ENCODE results near the gene NHSL1.

Gene NHSL1

GRCh38 chr6:138451043-138451442, 48.3 kb downstream of the NHSL1 start:
- Histone ChIP-seq H3K36me3 (ENCODE audit: control insufficient read depth in 2 of 2, insufficient read depth in 1 of 2, low read length in 2 of 2) (peaks cover 0 to 5% of the 10 kb centered on the region in 2 experiments; a peak in 2 of 3 replicates), H3K9me3 (ENCODE audit: control insufficient read depth, insufficient read depth, low read depth, low read length) (no peaks in the 10 kb centered on the region), H3K4me3 (ENCODE audit: low read depth, low read length) (no peak overlapping the region), H3K27ac (ENCODE audit: extremely low read depth, low read depth, low read length) (no peak overlapping the region), H3K4me1 (ENCODE audit: control insufficient read depth, insufficient read depth, low read length) (no peaks in the 10 kb centered on the region)
- ChIA-PET CTCF (interaction anchor here (1.3 to 2.6 kb wide), 2 partner anchors 21 to 58 kb away, joined by 3 to 12 read pairs; no protein-coding TSS in a partner anchor), POLR2A (no interaction called here)
- TF ChIP-seq ZNF623 (tag by site-specific recombination; IDR thresholded peaks at IDR 0.05) (peak; percentile 94), ZIC2 (tag by site-specific recombination; IDR thresholded peaks at IDR 0.05) (no peak)

DNA sequence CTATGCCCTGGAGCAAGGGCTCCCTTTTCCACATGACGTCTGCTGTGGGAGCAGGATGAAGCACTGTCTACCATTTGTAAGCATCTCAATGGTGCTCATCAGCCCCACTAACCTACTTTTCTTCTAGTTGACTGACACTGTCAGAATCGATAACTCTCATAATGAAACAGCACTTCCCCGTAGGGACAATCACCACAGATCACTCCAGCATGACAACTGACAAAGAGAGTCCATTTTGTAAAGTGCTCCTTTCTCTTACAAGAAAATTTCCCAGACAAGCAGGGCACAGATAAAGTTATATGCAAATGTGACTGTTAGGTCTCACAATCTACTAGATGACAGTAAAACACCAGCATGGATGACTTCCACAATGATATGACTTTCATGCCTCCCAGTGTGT, 48.8 kb downstream of the NHSL1 start:
- Histone ChIP-seq H3K27ac (ENCODE audit: extremely low read depth, low read depth, low read length) (no peak overlapping the region), H3K9me3 (ENCODE audit: control insufficient read depth, insufficient read depth, low read depth, low read length) (no peaks in the 10 kb centered on the region), H3K4me1 (ENCODE audit: control insufficient read depth, insufficient read depth, low read length) (no peaks in the 10 kb centered on the region), H3K4me3 (ENCODE audit: low read depth, low read length) (no peak overlapping the region), H3K36me3 (ENCODE audit: control insufficient read depth in 2 of 2, insufficient read depth in 1 of 2, low read length in 2 of 2) (peaks cover 0 to 5% of the 10 kb centered on the region in 2 experiments; a peak in 2 of 3 replicates)
- POLR2A ChIA-PET: no interaction called here
- CTCF ChIA-PET: interaction anchor here (0.5 to 2.6 kb wide), 7 partner anchors 8 to 322 kb away, joined by 3 to 12 read pairs (median 3); no protein-coding TSS in a partner anchor
- TF ChIP-seq ZNF24 (tag by site-specific recombination; IDR thresholded peaks at IDR 0.05) (no peak), EGR2 (tag by site-specific recombination; IDR thresholded peaks at IDR 0.05; ENCODE audit: low read depth) (no peak), ZNF132 (tag by site-specific recombination; IDR thresholded peaks at IDR 0.05; ENCODE audit: borderline replicate concordance) (no peak), ZBTB26 (tag by site-specific recombination; optimal IDR thresholded peaks at IDR 0.05) (no peak), PBX3 (CRISPR knock-in tag; IDR thresholded peaks at IDR 0.05) (no peak), ZNF26 (tag by site-specific recombination; IDR thresholded peaks at IDR 0.05) (no peak), ZNF223 (tag by site-specific recombination; IDR thresholded peaks at IDR 0.05) (no peak), ZNF530 (tag by site-specific recombination; IDR thresholded peaks at IDR 0.05; ENCODE audit: low read depth) (no peak)

- CTCF ChIA-PET: interaction anchor here (0.7 to 1.9 kb wide), 4 partner anchors 20 to 142 kb away, joined by 3 to 5 read pairs (median 4); no protein-coding TSS in a partner anchor
- POLR2A ChIA-PET: interaction anchor here (1.0 kb wide), 1 partner anchor 10 kb away, joined by 3 read pairs; no protein-coding TSS in a partner anchor
- TF ChIP-seq WT1 (tag by site-specific recombination; IDR thresholded peaks at IDR 0.05) (no peak), ZNF777 (tag by site-specific recombination; IDR thresholded peaks at IDR 0.05; ENCODE audit: borderline replicate concordance) (no peak), ZNF488 (tag by site-specific recombination; IDR thresholded peaks at IDR 0.05) (no peak), ZNF433 (tag by site-specific recombination; IDR thresholded peaks at IDR 0.05; ENCODE audit: low read depth) (no peak), ZIC2 (tag by site-specific recombination; IDR thresholded peaks at IDR 0.05) (no peak), ZNF791 (tag by site-specific recombination; IDR thresholded peaks at IDR 0.05) (no peak), ZNF146 (tag by site-specific recombination; IDR thresholded peaks at IDR 0.05) (no peak), SCRT1 (tag by site-specific recombination; IDR thresholded peaks at IDR 0.05; ENCODE audit: borderline replicate concordance) (no peak), ZNF514 (tag by site-specific recombination; IDR thresholded peaks at IDR 0.05) (no peak), IKZF3 (tag by site-specific recombination; IDR thresholded peaks at IDR 0.05) (no peak)
Observed at GRCh38 chr6:138446821-138447220, 52.5 kb downstream of the NHSL1 start.

More at GRCh38 chr6:138446821-138447220, 52.5 kb downstream of the NHSL1 start:
- no peaks in the 10 kb centered on the region for H3K9me3 ChIP-seq (ENCODE audit: control insufficient read depth, insufficient read depth, low read depth, low read length)
- H3K4me3 ChIP-seq (ENCODE audit: low read depth, low read length): no peak overlapping the region
- H3K4me1 ChIP-seq (ENCODE audit: control insufficient read depth, insufficient read depth, low read length): no peaks in the 10 kb centered on the region
- H3K36me3 ChIP-seq (ENCODE audit: control insufficient read depth in 2 of 2, insufficient read depth in 1 of 2, low read length in 2 of 2): peaks cover 0 to 11% of the 10 kb centered on the region in 2 experiments; a peak in 2 of 3 replicates
- H3K27ac ChIP-seq (ENCODE audit: extremely low read depth, low read depth, low read length): no peak overlapping the region
